ENCODE results near the gene MTMR10.

Gene MTMR10

GRCh38 chr15:31013863-31014607 lies 22.6 kb upstream of the MTMR10 start:
- peak; percentile 34 for DNase-seq (ENCODE audit: low read depth)

GRCh38 chr15:31012455-31012854 lies 21.0 kb upstream of the MTMR10 start:
- DNase-seq (ENCODE audit: low read depth): no peak

- DNase-seq (ENCODE audit: low read depth): no peak
These were observed 18.6 kb upstream of the MTMR10 start for GRCh38 chr15:31010036-31010435.

- no peak for DNase-seq (ENCODE audit: low read depth)
These were observed 14.2 kb upstream of the MTMR10 start for GRCh38 chr15:31005660-31006059.

GRCh38 chr15:31004220-31004733 lies 12.8 kb upstream of the MTMR10 start:
- peak; percentile 50 for DNase-seq (ENCODE audit: low read depth)

- peak; percentile 39 for DNase-seq (ENCODE audit: low read depth)
These were observed 10.3 kb upstream of the MTMR10 start for GRCh38 chr15:31001702-31002101.

GRCh38 chr15:30999729-31000128 lies 8.3 kb upstream of the MTMR10 start:
- no peak for DNase-seq (ENCODE audit: low read depth)

- DNase-seq (ENCODE audit: low read depth): no peak
These were observed 5.8 kb upstream of the MTMR10 start for GRCh38 chr15:30997270-30997669.

- no peak for DNase-seq (ENCODE audit: low read depth)
These were observed 929 bp upstream of the MTMR10 start for GRCh38 chr15:30992249-30992864.

GRCh38 chr15:30990446-30991254 lies 778 bp downstream of the MTMR10 start:
- peak; percentile 33 for DNase-seq (ENCODE audit: low read depth)

- DNase-seq (ENCODE audit: low read depth): peak; percentile 24
These were observed 1.4 kb downstream of the MTMR10 start for GRCh38 chr15:30990036-30990435.

GRCh38 chr15:30985081-30985531 lies 6.3 kb downstream of the MTMR10 start:
- peak; percentile 74 for DNase-seq (ENCODE audit: low read depth)

GRCh38 chr15:30984542-30984941 lies 6.9 kb downstream of the MTMR10 start:
- peak; percentile 10 for DNase-seq (ENCODE audit: low read depth)

- DNase-seq (ENCODE audit: low read depth): peak; percentile 22
These were observed 7.3 kb downstream of the MTMR10 start for GRCh38 chr15:30984118-30984517.

GRCh38 chr15:30979457-30979856 lies 12.0 kb downstream of the MTMR10 start:
- no peak for DNase-seq (ENCODE audit: low read depth)

- DNase-seq (ENCODE audit: low read depth): no peak
These were observed 13.1 kb downstream of the MTMR10 start for GRCh38 chr15:30978328-30978727.

GRCh38 chr15:30974112-30974511 lies 17.3 kb downstream of the MTMR10 start:
- no peak for DNase-seq (ENCODE audit: low read depth)

GRCh38 chr15:30973379-30973778 lies 18.0 kb downstream of the MTMR10 start:
- no peak for DNase-seq (ENCODE audit: low read depth)

- DNase-seq (ENCODE audit: low read depth): no peak
These were observed 21.7 kb downstream of the MTMR10 start for GRCh38 chr15:30969724-30970123.

GRCh38 chr15:30963681-30964080 lies 27.7 kb downstream of the MTMR10 start:
- DNase-seq (ENCODE audit: low read depth): no peak

GRCh38 chr15:30962659-30963058 lies 28.8 kb downstream of the MTMR10 start:
- DNase-seq (ENCODE audit: low read depth): no peak

GRCh38 chr15:30962079-30962478 lies 29.3 kb downstream of the MTMR10 start:
- DNase-seq (ENCODE audit: low read depth): no peak

GRCh38 chr15:30958219-30958618 lies 33.2 kb downstream of the MTMR10 start:
- no peak for DNase-seq (ENCODE audit: low read depth)

Data from EH (cell line).